OCI-LY7 (cell line): ENCODE data around the gene OR10D3. TPM values are rescaled to one million over a fixed set of nuclear protein-coding genes. Genes with fewer than 3 reads are reported as not detected.

Source experiments
- BruUV-seq: library from RNA; stranded (reverse); fragments of 400-500 nt; replicated peaks from 2 replicates; lab custom pipeline; 2021; lab: Mats Ljungman, UMichigan
- CTCF ChIA-PET: fragments of 300-600 bp; sonication (Branson Sonifier 250); formaldehyde crosslinking; loops from one replicate; lab custom pipeline; 2022; ENCODE audit warnings: antibody characterized with exemption; ENCODE audit not compliant: unreplicated experiment; lab: Charles Lee
- POLR2A ChIA-PET: fragments of 300-600 bp; sonication (Branson Sonifier 250); formaldehyde crosslinking; loops from one replicate; lab custom pipeline; 2022; ENCODE audit warnings: antibody characterized with exemption; lab: Charles Lee
- DNase-seq: peaks from one replicate; pipeline ENCODE4 v3.0.0-alpha.2; 2015; ENCODE audit warnings: low spot score
- H2AFZ ChIP-seq: fragments of 200-600 bp; sonication (generic), shearing (Covaris generic); 2 replicates; pipeline ENCODE4 v1.6.1; 2014; ENCODE audit warnings: mild to moderate bottlenecking, antibody characterized with exemption, low read length, moderate library complexity
- H3K27ac ChIP-seq: fragments of 200-600 bp; sonication (generic); 2 replicates; pipeline ENCODE4 v1.5.1; 2014; ENCODE audit warnings: mixed run types, low read depth, mild to moderate bottlenecking, moderate library complexity, low read length, inconsistent platforms; ENCODE audit not compliant: poor library complexity, severe bottlenecking
- H3K36me3 ChIP-seq: fragments of 200-600 bp; sonication (generic); 2 replicates; pipeline ENCODE4 v1.6.1; 2014; ENCODE audit warnings: mild to moderate bottlenecking, antibody characterized with exemption, low read length, moderate library complexity, mixed read lengths; ENCODE audit not compliant: insufficient read depth
- H3K4me1 ChIP-seq: fragments of 200-600 bp; sonication (generic); 2 replicates; pipeline ENCODE4 v1.5.1; 2014; ENCODE audit warnings: mild to moderate bottlenecking, low read length; ENCODE audit not compliant: insufficient read depth, poor library complexity, severe bottlenecking
- H3K4me2 ChIP-seq: fragments of 200-600 bp; sonication (generic); 2 replicates; pipeline ENCODE4 v1.6.1; 2014; ENCODE audit warnings: mild to moderate bottlenecking, low read length
- H3K4me3 ChIP-seq: fragments of 200-600 bp; sonication (generic); 2 replicates; pipeline ENCODE4 v1.5.1; 2014; ENCODE audit warnings: mild to moderate bottlenecking, low read depth, low read length; ENCODE audit not compliant: poor library complexity, severe bottlenecking
- H3K79me2 ChIP-seq: fragments of 200-600 bp; sonication (generic); 2 replicates; pipeline ENCODE4 v1.6.1; 2016; ENCODE audit warnings: low read depth, mild to moderate bottlenecking, low read length, moderate library complexity, mixed read lengths; ENCODE audit not compliant: insufficient read depth
- H3K9me2 ChIP-seq: fragments of 200-600 bp; sonication (generic); 2 replicates; pipeline ENCODE4 v1.6.1; 2016; ENCODE audit warnings: mild to moderate bottlenecking, low read length, mixed read lengths; ENCODE audit not compliant: insufficient read depth
- H3K9me3 ChIP-seq: fragments of 200-600 bp; sonication (generic); 2 replicates; pipeline ENCODE4 v1.6.1; 2014; ENCODE audit warnings: mild to moderate bottlenecking, mixed run types, low read length, mixed read lengths
- H4K20me1 ChIP-seq: fragments of 200-600 bp; sonication (generic); 2 replicates; pipeline ENCODE4 v1.6.1; 2014; ENCODE audit warnings: mild to moderate bottlenecking, antibody characterized with exemption, low read length, moderate library complexity, mixed read lengths; ENCODE audit not compliant: insufficient read depth
- CTCF ChIP-seq: fragments of 200-600 bp; sonication (generic); conservative IDR thresholded peaks from 2 replicates; pipeline ENCODE4 v1.5.1; 2014; ENCODE audit warnings: mild to moderate bottlenecking, antibody characterized with exemption, low read length, moderate library complexity, mixed read lengths
- EZH2phosphoT487 ChIP-seq: fragments of 200-600 bp; sonication (generic); IDR thresholded peaks from 2 replicates; pipeline ENCODE4 v1.6.1; 2018; ENCODE audit warnings: low read depth, borderline replicate concordance, mild to moderate bottlenecking, mixed run types, antibody characterized with exemption, low read length, moderate library complexity, mixed read lengths
- intact Hi-C: fragments of 100-400 bp; cut with micrococcal nuclease; formaldehyde crosslinking; loops from one replicate; pipeline ENCODE4 v1.10.0; 2022; ENCODE audit not compliant: unreplicated experiment
- total RNA-seq, 2 experiments: library from RNA; depleted of rRNA in 1 of 2; stranded (reverse); fragments of >200 nt in 1 of 2; shearing (Covaris generic) in 1 of 2; gene quantifications; 2 replicates each; pipeline ENCODE4 v1.2.3, GENCODE V29; 2014 to 2022

Gene OR10D3
- total RNA-seq, 2 experiments from 2014 or later: not detected

- Histone ChIP-seq H3K4me2 (no peak overlapping the region), H3K4me3 (no peak overlapping the region), H4K20me1 (no peaks in the 10 kb centered on the region), H2AFZ (no peak overlapping the region), H3K4me1 (no peaks in the 10 kb centered on the region), H3K27ac (no peak overlapping the region), H3K79me2 (no peaks in the 10 kb centered on the region), H3K9me3 (no peaks in the 10 kb centered on the region), H3K36me3 (no peaks in the 10 kb centered on the region), H3K9me2 (no peaks in the 10 kb centered on the region)
- DNase-seq: no peak
- CTCF ChIA-PET: no interaction called here
- intact Hi-C loops: no loop called here
- POLR2A ChIA-PET: no interaction called here
- TF ChIP-seq EZH2phosphoT487 (no peak), CTCF (no peak)
- no TSS peak for BruUV-seq
These were observed 50.2 kb downstream of the OR10D3 start for GRCh38 chr11:124233376-124233775.

Other genes with a start within 250 kb of the OR10D3 start
- gene OR4D5, start 243.7 kb upstream of the OR10D3 start, total RNA-seq (2014; rRNA removed; shearing (Covaris generic)): not detected in 2 replicates
- gene OR4D5, start 243.7 kb upstream of the OR10D3 start, total RNA-seq (2022): not detected in 2 replicates
- not detected in 2 replicates for gene OR6T1, start 239.5 kb upstream of the OR10D3 start, total RNA-seq (2014; rRNA removed; shearing (Covaris generic))
- gene OR6T1, start 239.5 kb upstream of the OR10D3 start, total RNA-seq (2022): not detected in 2 replicates
- gene OR10S1, start 205.6 kb upstream of the OR10D3 start, total RNA-seq (2014; rRNA removed; shearing (Covaris generic)): not detected in 2 replicates
- not detected in 2 replicates for gene OR10S1, start 205.6 kb upstream of the OR10D3 start, total RNA-seq (2022)
- gene OR10G6, start 188.2 kb upstream of the OR10D3 start, total RNA-seq (2014; rRNA removed; shearing (Covaris generic)): not detected in 2 replicates
- gene OR10G6, start 188.2 kb upstream of the OR10D3 start, total RNA-seq (2022): not detected in 2 replicates
- gene OR10G4, start 170.3 kb upstream of the OR10D3 start, total RNA-seq (2014; rRNA removed; shearing (Covaris generic)): not detected in 2 replicates
- gene OR10G4, start 170.3 kb upstream of the OR10D3 start, total RNA-seq (2022): not detected in 2 replicates
- not detected in 2 replicates for gene OR10G9, start 160.3 kb upstream of the OR10D3 start, total RNA-seq (2014; rRNA removed; shearing (Covaris generic))
- gene OR10G9, start 160.3 kb upstream of the OR10D3 start, total RNA-seq (2022): not detected in 2 replicates
- not detected in 2 replicates for gene OR10G8, start 156.5 kb upstream of the OR10D3 start, total RNA-seq (2014; rRNA removed; shearing (Covaris generic))
- gene OR10G8, start 156.5 kb upstream of the OR10D3 start, total RNA-seq (2022): not detected in 2 replicates
- gene OR10G7, start 142.0 kb upstream of the OR10D3 start, total RNA-seq (2014; rRNA removed; shearing (Covaris generic)): not detected in 2 replicates
- gene OR10G7, start 142.0 kb upstream of the OR10D3 start, total RNA-seq (2022): not detected in 2 replicates
- 0.38 and 0.44 TPM in 2 replicates for gene VWA5A, start 67.9 kb upstream of the OR10D3 start, total RNA-seq (2014; rRNA removed; shearing (Covaris generic))
- gene VWA5A, start 67.9 kb upstream of the OR10D3 start, total RNA-seq (2022): 1.8 and 2.1 TPM in 2 replicates
- gene OR8G1, start 57.8 kb downstream of the OR10D3 start, total RNA-seq (2014; rRNA removed; shearing (Covaris generic)): not detected in 2 replicates
- not detected in 2 replicates for gene OR8G1, start 57.8 kb downstream of the OR10D3 start, total RNA-seq (2022)
- gene OR8G5, start 73.0 kb downstream of the OR10D3 start, total RNA-seq (2014; rRNA removed; shearing (Covaris generic)): not detected in 2 replicates
- gene OR8G5, start 73.0 kb downstream of the OR10D3 start, total RNA-seq (2022): not detected in 2 replicates
- gene OR8D1, start 130.6 kb downstream of the OR10D3 start, total RNA-seq (2014; rRNA removed; shearing (Covaris generic)): not detected in 2 replicates
- not detected in 2 replicates for gene OR8D1, start 130.6 kb downstream of the OR10D3 start, total RNA-seq (2022)
- gene OR8D2, start 136.9 kb downstream of the OR10D3 start, total RNA-seq (2014; rRNA removed; shearing (Covaris generic)): not detected in 2 replicates
- not detected in 2 replicates for gene OR8D2, start 136.9 kb downstream of the OR10D3 start, total RNA-seq (2022)
- not detected in 2 replicates for gene OR8B2, start 201.2 kb downstream of the OR10D3 start, total RNA-seq (2014; rRNA removed; shearing (Covaris generic))
- gene OR8B2, start 201.2 kb downstream of the OR10D3 start, total RNA-seq (2022): not detected in 2 replicates
- gene OR8B3, start 215.7 kb downstream of the OR10D3 start, total RNA-seq (2014; rRNA removed; shearing (Covaris generic)): not detected in 2 replicates
- gene OR8B3, start 215.7 kb downstream of the OR10D3 start, total RNA-seq (2022): not detected in 2 replicates
- gene OR8B4, start 241.5 kb downstream of the OR10D3 start, total RNA-seq (2014; rRNA removed; shearing (Covaris generic)): not detected in 2 replicates
- not detected in 2 replicates for gene OR8B4, start 241.5 kb downstream of the OR10D3 start, total RNA-seq (2022)